GM12865 (cell line): ENCODE measurements around the gene GNAI1.

Experiments
- DNase-seq: peaks from one replicate; pipeline ENCODE4 v3.0.0; 2010; ENCODE audit warnings: low read depth
- H3K4me3 ChIP-seq: 2 replicates; pipeline ENCODE4 v1.5.1; 2011; ENCODE audit warnings: mild to moderate bottlenecking, low read depth, low read length, control low read depth
- CTCF ChIP-seq: IDR thresholded peaks from 2 replicates; pipeline ENCODE4 v1.5.1; 2011; ENCODE audit warnings: low read length, control low read depth, low read depth, inconsistent platforms; ENCODE audit not compliant: insufficient read depth; ENCODE audit errors: missing control alignments

GNAI1 gene

DNA sequence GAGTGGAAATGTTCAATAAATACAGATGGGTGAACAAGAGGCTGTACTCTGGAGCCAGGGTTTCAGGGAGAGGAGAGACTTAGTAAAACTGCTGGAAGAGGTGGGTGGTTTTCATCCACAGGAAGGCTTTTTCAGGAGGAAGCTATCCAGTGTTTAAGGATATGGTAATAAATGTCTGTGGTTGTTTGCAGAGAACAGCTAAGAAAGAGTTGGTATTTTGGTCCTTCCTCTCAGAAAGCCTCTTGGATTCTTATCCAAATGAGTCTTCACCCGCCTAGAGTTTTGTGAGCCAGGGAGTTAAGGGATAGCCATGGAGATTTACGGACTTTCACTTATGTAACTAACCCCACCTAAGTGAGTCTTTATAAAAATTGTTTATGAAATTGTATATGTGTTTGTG lies 95.7 kb downstream of the GNAI1 start:
- TF ChIP-seq CTCF = no peak
- DNase-seq = no peak
- H3K4me3 ChIP-seq = no peak overlapping the region

DNA sequence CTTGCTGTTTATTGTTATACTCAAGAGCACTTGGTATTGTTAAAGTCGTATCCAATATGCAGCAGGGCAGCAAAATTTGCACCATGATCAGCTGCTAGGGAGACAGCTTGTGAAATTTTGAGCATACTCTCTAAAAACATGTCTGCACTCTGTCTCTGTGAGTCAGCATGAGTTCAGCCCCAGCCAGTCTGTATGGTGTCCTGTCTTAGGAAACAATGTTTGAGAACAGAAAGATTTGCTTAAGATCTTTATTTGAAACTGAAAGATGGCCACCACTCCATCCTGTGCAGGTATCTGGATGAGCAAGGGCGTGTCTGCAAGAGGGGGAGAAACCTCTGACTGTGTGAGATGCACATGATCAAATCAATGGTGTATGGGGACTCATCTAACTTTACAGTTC lies 97.1 kb downstream of the GNAI1 start:
- no peak for DNase-seq
- H3K4me3 ChIP-seq = no peak overlapping the region
- no peak for TF ChIP-seq CTCF

DNA sequence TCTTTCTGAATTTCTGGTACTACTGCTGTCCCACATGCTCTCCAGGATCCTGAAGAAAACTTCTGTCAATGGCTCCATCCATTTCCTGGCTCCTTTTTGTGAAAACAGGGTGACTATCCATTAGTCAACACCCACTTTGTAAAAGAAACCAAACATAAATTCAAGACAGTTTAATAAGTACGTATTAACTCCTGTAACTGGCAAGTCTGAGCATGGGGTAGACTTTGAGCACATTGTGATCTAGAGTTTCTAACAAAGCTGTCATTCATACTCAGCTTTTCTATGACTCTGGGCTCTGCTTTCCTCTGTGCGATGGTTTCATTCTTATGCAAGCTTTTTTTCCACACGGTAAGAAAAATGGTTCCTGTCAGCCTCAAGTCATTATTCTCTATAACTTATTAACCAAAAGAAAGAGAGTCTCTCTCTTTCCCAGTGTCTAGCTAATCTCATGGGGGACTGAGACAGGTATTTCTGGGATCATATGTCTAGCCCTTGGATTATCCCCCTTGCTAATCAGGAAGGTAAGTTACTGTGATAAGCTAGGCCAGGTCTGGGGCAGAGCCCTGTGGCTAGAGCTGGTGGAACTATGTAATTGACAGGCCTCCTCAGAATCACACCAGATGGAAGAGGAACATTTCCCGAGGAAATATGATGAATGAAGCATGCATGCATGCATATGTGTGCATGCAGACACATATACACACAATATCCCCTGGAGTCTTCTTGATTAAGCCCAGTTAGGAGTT lies 98.5 kb downstream of the GNAI1 start:
- H3K4me3 ChIP-seq = no peak overlapping the region
- TF ChIP-seq CTCF = no peak
- no peak for DNase-seq

DNA sequence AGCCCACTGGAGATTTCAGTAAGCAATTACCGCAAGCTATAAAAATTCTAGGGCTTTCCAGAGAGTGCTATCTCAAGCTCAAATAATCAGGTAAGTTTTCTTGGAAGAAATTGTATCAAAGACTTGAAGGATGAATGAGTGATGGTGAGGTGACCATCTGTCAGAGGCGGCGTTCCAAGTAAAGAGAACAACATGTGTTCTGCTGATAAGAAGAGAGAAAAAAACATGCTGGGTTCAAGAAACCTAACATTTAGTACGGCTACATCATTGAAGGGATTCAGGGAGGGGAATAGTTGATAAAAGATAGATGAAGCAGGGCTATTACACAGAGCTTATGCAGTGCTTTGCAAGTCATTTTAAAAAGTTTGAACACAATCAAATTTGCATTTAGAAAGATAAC lies 100.7 kb downstream of the GNAI1 start:
- DNase-seq = no peak
- no peak overlapping the region for H3K4me3 ChIP-seq
- no peak for TF ChIP-seq CTCF

DNA sequence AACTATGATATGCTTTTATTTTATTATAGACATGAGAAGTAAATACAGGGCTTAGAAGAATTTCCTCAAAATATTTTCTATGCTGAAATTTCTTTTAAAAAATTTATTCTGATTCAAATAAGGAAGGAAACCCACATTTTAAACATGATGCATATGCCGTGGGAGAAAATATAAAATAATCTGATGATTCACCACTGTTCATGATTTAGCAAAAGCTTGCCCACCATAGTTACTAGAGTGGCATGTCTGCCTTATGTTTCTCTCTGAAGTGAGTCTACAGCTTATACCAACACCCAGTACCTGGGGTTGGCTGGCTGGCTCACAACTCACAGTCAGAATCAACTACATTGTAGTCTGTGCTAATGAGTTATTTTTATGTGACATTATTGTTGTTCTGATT lies 102.0 kb downstream of the GNAI1 start:
- H3K4me3 ChIP-seq = no peak overlapping the region

DNA sequence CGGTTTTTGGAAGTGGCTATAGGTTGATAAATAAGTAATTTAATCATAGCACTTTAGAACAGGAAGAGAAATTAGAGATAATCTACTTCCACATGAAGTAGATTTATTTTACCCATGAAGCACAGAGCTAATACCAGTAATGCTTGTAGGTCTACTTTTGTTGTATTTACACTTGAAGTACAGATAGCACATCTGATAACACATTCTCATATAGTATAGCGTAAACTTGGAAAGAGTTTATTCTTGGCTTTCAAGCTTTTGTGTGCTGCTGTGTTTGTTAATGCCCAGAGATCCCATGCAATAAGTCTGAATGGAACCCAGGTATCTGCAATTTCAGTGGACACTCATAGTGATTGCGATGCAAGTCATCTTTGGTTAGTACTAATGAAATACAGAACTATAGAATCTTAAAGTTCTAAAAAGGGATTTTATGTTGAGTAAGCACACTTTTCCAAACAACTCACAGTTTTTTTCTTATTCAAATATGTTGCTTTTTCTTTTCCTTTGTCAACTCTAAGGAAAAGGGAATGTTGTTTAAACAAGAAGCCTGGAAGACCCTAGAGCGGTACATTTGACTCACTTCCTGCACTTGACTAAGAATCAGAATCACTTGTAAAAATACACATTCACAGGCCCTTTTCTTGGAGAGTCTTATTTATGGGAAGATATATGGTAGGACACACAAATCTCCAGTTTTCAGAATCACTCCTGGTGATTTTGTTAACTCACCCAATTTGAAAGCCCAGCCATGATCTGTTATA lies 105.8 kb downstream of the GNAI1 start:
- TF ChIP-seq CTCF = no peak
- no peak overlapping the region for H3K4me3 ChIP-seq
- DNase-seq = no peak

More for the DNA sequence above, 102.0 kb downstream of the GNAI1 start:
- no peak for TF ChIP-seq CTCF
- DNase-seq = no peak
